Cardiac fibroblast (primary cell): ENCODE measurements around the gene BCL6B.

Experiments
- DNase-seq, 2 donors: peaks; one replicate each; pipeline versions ENCODE4 v3.0.0 to v3.0.0-alpha.2; 2010; ENCODE audit warnings: low read depth in 2 of 2
- H3K4me3 ChIP-seq, 2 donors: replicated peaks in 1 of 2; 1 replicate in 1 of 2; 2 replicates in 1 of 2; pipeline ENCODE4 v1.5.1; 2011; ENCODE audit warnings: low read depth in 2 of 2, low read length in 2 of 2, mild to moderate bottlenecking in 2 of 2, moderate library complexity in 1 of 2
- TF ChIP-seq, protein P1 (sequence below): IDR thresholded peaks from one replicate; pipeline ENCODE4 v1.5.1; 2011; ENCODE audit warnings: low read depth, mild to moderate bottlenecking, low read length, inconsistent platforms

Gene BCL6B

DNA sequence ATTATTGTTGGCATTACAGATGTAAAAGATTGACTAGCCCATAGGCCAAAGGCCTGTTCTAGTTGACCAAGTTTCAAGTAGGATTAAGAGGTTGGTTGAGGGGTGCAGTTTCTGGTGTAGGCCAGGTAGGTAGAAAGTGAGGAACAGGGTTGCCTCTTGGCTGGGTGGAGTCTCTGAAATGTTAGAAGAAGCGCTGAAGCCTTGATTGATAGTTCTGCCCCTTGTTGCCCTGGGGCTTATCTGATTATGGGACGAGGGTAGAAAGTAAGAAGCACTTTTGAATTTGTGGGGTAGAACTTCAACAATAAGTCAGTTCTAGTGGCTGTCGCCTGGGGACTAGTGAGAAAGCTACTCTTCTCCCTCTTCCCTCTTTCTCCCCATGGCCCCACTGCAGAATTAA, 6.2 kb downstream of the BCL6B start:
- TF ChIP-seq, protein P1, sequence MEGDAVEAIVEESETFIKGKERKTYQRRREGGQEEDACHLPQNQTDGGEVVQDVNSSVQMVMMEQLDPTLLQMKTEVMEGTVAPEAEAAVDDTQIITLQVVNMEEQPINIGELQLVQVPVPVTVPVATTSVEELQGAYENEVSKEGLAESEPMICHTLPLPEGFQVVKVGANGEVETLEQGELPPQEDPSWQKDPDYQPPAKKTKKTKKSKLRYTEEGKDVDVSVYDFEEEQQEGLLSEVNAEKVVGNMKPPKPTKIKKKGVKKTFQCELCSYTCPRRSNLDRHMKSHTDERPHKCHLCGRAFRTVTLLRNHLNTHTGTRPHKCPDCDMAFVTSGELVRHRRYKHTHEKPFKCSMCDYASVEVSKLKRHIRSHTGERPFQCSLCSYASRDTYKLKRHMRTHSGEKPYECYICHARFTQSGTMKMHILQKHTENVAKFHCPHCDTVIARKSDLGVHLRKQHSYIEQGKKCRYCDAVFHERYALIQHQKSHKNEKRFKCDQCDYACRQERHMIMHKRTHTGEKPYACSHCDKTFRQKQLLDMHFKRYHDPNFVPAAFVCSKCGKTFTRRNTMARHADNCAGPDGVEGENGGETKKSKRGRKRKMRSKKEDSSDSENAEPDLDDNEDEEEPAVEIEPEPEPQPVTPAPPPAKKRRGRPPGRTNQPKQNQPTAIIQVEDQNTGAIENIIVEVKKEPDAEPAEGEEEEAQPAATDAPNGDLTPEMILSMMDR: no peak
- no peak overlapping the region for H3K4me3 ChIP-seq
- no peak for DNase-seq

DNA sequence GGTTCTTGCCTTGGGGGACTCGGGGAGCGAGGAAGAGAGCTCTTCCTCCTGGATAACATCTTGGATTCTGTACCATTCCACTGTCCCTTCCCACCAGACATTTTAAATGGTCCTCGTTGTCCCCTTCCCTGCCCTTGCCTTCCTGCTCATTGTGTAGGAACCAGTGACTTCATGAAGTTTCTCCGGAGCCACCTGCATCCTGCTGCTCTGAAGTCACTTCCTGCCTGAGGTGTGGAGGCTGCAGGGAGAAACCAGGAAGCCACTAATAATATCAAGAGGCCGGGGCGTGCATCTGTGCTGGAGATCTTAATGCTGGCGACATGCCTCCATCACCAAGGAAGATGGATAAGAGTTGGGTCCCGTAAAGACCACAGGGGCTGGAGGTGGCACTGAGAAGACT, 6.8 kb downstream of the BCL6B start:
- no peak overlapping the region for H3K4me3 ChIP-seq
- no peak for DNase-seq

DNA sequence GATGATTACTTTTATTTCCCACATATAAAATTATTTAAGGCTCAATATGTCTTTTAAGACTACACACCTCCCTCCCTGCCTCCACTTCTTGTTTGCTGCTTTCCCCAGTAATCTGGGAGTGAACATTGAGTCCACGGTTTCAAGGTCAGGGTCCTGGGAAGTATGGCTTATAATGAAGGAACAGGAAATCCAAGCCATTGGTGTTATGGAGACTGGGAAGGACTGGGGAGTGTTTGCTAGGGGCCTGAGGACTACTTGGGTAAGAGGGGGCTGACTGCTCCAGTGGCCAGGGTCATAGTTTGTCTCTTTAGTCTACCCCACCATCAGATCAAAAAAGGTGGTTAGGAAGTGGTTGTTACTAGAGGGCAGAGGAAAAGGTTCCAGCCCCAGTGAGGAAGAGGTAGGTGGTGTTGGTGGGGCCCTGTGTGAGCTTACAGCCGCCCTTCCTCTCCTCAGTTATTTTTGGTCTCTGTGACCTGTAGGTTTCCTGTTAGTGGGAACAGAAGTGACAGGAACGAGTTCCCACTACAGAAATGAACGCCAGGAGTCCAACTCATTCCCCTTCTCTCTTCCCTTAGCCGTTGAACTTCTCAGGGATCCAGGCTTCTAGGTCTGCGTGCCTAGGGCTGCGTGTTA, 12.2 kb downstream of the BCL6B start:
- H3K4me3 ChIP-seq: peak overlapping the region; percentile 71 to 82
- no peak for DNase-seq
- TF ChIP-seq, protein P1: no peak

More for the DNA sequence above, 6.8 kb downstream of the BCL6B start:
- TF ChIP-seq, protein P1: no peak

DNA sequence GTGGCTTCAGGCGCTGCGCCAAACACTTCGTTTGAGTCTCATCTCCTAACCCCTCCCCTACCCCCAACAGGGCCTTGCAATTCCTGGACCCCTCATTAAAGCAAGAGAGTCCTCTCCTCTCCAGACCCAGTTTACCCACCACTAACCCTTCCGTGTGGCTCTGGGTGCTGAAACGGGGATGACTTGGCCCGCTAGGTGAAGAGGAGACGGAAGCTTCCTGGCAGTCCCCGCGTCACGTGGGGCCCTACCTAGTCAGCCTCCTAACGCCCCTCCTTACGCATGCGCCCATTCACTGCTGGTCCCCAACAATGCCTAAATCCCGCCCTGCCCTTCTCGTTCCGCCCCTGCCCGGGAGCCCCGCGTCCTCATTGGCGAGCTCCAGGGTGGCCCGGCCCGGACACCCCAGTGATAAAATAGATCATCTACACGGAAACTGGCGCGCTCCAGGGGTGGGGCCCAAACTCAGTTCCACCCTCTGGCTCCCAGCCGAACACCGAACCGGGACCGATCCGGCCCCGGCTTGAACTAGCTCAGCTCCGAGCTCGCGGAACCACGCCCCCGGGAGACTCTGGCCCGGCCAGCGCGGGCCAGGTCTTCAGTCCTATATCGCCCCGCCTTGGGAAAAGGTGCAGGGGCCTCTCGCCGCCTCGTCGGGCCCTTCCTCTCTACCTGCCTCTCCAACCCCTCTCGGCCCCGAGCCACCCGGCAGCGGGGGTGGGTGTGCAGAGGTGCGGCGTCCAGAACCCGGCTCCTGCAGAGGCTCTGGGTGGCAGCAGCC, 12.9 kb downstream of the BCL6B start, which contains the start of gene SLC16A13:
Gene SLC16A13, plus strand, starts transcription at position 425 of the 778 bp plus-strand sequence. CDS start 368 bp downstream, outside the sequence.
- peak; percentile 96 to 97 for DNase-seq
- TF ChIP-seq, protein P1: no peak
- peak within 1 kb of the TSS; percentile 71 to 82 for H3K4me3 ChIP-seq

DNA sequence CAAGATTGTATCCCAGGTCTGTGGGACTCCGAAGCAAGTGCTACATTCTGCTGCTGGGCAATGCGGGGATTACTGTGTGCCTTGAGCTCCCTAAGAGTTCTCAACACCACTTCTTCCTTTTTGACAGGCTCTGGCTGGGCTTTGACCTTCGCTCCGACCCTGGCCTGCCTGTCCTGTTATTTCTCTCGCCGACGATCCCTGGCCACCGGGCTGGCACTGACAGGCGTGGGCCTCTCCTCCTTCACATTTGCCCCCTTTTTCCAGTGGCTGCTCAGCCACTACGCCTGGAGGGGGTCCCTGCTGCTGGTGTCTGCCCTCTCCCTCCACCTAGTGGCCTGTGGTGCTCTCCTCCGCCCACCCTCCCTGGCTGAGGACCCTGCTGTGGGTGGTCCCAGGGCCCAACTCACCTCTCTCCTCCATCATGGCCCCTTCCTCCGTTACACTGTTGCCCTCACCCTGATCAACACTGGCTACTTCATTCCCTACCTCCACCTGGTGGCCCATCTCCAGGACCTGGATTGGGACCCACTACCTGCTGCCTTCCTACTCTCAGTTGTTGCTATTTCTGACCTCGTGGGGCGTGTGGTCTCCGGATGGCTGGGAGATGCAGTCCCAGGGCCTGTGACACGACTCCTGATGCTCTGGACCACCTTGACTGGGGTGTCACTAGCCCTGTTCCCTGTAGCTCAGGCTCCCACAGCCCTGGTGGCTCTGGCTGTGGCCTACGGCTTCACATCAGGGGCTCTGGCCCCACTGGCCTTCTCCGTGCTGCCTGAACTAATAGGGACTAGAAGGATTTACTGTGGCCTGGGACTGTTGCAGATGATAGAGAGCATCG, 15.4 kb downstream of the BCL6B start:
- TF ChIP-seq, protein P1: no peak
- DNase-seq: no peak
- no peak overlapping the region for H3K4me3 ChIP-seq

DNA sequence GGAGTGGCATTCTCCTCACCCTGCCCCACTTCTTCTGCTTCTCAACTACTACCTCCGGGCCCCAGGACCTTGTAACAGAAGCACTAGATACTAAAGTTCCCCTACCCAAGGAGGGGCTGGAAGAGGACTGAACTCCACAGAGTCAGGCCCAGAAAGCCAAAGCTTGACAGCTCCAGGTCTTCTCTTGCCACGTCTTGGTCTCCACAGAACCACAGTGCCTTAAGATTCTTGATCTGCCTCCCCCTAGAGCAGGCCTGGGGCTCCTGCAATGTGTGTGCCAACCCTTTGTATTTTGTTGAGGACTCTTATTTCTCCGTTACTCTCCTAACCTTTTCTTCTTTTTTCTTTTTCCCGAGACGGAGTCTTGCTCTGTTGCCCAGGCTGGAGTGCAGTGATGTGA, 17.0 kb downstream of the BCL6B start:
- H3K4me3 ChIP-seq: no peak overlapping the region
- TF ChIP-seq, protein P1: no peak
- no peak for DNase-seq
